Inflammatory macrophage treated with lipopolysaccharide for 1 hour (primary cell): ENCODE measurements around the gene MRPL27.
A peak's percentile ranks its signal among the peaks of the same experiment; 100 is the strongest.

Experiments
- DNase-seq, 2 donors: peaks; one replicate each; pipeline ENCODE4 v3.0.0-alpha.2; 2020 to 2022

The MRPL27 gene

GRCh38 chr17:50359005-50359699, 13.8 kb downstream of the MRPL27 start:
- no peak for DNase-seq

GRCh38 chr17:50358177-50358576, 14.8 kb downstream of the MRPL27 start:
- no peak for DNase-seq

GRCh38 chr17:50356892-50357510, 16.0 kb downstream of the MRPL27 start:
- DNase-seq = no peak

- no peak for DNase-seq
These were observed 16.6 kb downstream of the MRPL27 start for GRCh38 chr17:50356418-50356817.

- DNase-seq = no peak
These were observed 17.2 kb downstream of the MRPL27 start for GRCh38 chr17:50355701-50356341.

GRCh38 chr17:50355336-50355700, 17.7 kb downstream of the MRPL27 start:
- no peak for DNase-seq

GRCh38 chr17:50354776-50355175, 18.2 kb downstream of the MRPL27 start:
- no peak for DNase-seq

GRCh38 chr17:50354198-50354597, 18.8 kb downstream of the MRPL27 start:
- DNase-seq = no peak

GRCh38 chr17:50353600-50354195, 19.3 kb downstream of the MRPL27 start:
- DNase-seq = no peak

- DNase-seq = no peak
These were observed 20.0 kb downstream of the MRPL27 start for GRCh38 chr17:50352693-50353599.

- DNase-seq = no peak
These were observed 20.8 kb downstream of the MRPL27 start for GRCh38 chr17:50352072-50352692.

GRCh38 chr17:50350733-50351132, 22.3 kb downstream of the MRPL27 start:
- no peak for DNase-seq

- no peak for DNase-seq
These were observed 23.8 kb downstream of the MRPL27 start for GRCh38 chr17:50349243-50349600.

GRCh38 chr17:50348522-50349242, 24.3 kb downstream of the MRPL27 start:
- no peak for DNase-seq

GRCh38 chr17:50347894-50348291, 25.1 kb downstream of the MRPL27 start:
- DNase-seq = no peak

- peak in 1 of 2 donors; percentile 6 for DNase-seq
These were observed 25.7 kb downstream of the MRPL27 start for GRCh38 chr17:50347117-50347893.

- DNase-seq = peak; percentile 10 to 15
These were observed 26.5 kb downstream of the MRPL27 start for GRCh38 chr17:50346313-50347116.

GRCh38 chr17:50345432-50346312, 27.3 kb downstream of the MRPL27 start, which contains the start of gene XYLT2:
Gene XYLT2, plus strand, starts transcription at chr17:50346126. Its CDS starts 15 bp downstream, at chr17:50346141.
- peak; percentile 69 to 83 for DNase-seq
